HCEC 1CT (cell line): ENCODE results near the gene KCTD17.

ENCODE experiments used
- DNase-seq: peaks from one replicate; pipeline ENCODE4 v3.0.0-alpha.2; 2017

The KCTD17 gene

GRCh38 chr22:37080838-37081237, 29.3 kb downstream of the KCTD17 start:
- DNase-seq = no peak

- DNase-seq = no peak
These were observed 30.8 kb downstream of the KCTD17 start for GRCh38 chr22:37082251-37082873.

DNA sequence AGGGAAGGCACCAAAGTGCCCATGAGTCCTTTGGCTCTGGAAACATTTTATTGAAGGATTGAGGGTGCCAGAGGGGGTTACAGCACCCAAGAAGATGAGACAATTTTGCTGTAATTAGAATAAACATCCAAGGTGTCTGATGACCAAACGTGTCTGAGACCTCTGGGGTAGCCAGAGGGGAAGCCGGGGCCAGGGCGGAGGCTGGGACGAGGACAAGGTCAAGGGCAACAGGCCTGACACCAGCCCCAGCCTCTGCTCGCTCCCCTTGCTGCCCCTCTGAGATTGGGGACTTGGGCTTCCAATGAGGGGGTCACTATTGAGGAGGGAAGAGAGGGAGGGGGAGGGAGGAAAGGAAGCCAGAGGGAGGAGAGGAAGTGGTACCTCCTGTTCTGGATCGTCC, 32.4 kb downstream of the KCTD17 start:
- no peak for DNase-seq

DNA sequence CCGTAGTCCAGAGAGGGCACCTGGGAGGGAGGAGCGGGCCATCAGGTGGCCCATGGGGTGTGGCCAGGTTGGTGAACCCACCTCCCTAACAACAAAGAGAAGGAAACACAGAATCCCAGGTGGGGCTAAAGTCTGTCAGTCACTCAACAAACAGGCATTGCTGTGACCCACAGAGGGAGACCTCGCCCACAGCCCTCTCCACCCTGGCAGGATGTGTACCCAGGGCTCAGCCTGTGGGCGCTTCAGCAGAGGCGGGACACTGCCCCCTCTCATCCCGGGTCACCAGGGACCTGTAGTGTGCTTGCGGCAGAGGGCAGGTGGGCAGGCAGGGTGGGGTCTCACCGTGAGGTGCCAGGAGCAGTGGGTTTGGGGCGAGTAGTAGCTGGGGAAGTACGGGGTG, 32.8 kb downstream of the KCTD17 start:
- no peak for DNase-seq

DNA sequence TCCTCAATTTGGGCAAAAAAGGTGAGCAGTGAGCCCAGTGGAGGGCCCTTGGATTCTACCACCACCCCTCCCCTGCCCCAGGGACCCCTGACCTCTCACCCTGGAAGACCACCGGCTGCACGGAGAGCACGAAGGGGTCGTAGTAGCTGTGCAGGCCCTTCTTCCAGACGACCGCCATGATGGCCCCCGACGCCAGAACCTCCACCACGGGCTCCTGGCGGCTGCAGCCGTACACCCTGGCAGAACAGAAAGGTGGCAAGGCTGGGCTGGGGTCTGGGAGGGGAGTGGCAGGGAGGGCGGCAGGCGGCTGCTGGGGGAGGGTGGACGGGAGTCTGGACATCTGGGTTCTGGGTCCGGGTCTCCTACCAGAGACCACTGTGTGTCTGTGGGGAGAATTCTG, 34.6 kb downstream of the KCTD17 start:
- no peak for DNase-seq

GRCh38 chr22:37088108-37088605, 36.6 kb downstream of the KCTD17 start:
- no peak for DNase-seq

DNA sequence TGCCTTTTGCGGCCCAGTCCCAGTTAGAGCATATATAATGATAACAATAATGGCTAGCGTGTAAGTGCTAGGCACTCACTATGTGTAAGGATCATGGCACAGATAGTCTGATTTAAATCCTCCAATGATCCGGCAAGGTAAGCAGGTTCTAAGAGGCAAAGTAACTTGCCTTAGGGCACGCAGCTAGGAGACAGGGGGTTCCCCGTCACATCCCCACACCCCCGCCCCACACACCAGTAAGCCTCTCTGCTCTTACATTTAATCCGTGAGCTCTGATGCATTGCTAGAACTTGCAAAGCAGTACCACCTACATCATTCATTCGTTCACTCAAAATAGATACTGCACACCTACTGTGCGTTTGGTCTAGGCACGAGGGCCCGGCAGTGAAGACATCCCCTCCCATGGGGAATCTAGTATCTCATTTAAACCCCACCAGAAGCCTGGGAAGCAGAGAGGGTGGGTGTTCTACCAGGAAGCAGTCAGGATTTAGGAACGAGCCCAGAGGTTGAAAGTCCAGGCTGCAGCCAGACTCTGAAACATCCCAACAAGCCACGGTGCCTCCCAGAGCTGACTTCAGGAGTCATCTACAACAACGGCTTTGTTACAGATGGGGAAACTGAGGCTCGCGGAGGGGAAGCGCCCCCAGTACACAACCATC, 37.3 kb downstream of the KCTD17 start:
- no peak for DNase-seq

- no peak for DNase-seq
These were observed 37.9 kb downstream of the KCTD17 start for GRCh38 chr22:37089434-37089833.

DNA sequence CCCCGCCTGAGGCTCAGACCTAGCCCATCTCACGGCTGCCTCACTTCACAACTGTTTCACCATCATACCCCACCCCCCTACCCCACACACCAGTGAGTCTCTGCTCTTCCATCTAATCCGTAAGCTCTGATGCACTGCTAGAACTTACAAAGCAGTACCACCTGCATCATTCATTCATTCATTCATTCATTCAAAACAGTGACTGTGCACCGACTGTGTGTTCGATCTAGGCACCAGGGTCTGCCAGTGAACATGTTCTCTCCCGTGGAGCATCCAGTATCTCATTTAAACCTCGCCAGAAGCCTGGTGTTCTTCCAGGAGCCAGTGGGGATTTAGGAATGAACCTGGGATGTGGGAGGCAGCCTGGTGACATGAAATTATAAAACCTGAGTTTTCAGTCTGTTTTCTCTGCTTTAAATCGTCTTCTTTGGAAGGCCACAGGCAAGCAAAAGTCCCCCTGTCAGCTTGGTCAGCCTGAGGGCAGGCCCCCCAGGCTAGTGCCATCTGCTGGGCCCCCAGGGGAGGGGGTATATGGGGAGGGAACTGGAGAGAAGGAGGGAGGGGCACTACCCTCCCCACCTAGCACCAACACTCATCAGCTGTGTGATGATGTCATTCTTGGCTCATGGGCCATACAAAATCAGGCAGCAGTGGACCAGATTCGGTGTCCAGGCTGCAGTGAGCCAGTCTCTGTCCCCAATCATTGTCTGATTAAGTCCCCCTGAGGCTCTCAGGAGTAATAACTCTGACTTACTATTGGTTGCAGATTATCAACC, 39.6 kb downstream of the KCTD17 start:
- DNase-seq = no peak

GRCh38 chr22:37091994-37092393, 40.5 kb downstream of the KCTD17 start:
- no peak for DNase-seq

DNA sequence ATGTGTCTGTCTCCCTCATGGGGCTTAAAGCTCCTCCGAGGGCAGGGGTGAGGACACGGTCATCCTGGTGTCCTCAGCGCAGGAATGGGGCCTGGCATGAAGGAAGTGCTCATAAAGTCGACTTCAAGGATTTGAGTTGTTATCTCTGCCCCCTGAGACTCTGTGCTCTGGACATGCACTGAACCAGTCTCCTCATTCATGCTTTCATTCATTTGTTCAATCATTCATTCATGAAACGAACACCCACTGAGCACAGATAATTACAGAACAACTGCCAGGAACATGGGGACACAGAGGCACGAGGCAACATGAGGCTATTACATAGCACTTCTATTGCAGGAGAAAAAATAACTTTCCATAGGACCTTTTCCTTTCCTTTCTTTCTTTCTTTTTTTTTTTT, 41.5 kb downstream of the KCTD17 start:
- DNase-seq = no peak

- no peak for DNase-seq
These were observed 42.7 kb downstream of the KCTD17 start for GRCh38 chr22:37094239-37094638.

DNA sequence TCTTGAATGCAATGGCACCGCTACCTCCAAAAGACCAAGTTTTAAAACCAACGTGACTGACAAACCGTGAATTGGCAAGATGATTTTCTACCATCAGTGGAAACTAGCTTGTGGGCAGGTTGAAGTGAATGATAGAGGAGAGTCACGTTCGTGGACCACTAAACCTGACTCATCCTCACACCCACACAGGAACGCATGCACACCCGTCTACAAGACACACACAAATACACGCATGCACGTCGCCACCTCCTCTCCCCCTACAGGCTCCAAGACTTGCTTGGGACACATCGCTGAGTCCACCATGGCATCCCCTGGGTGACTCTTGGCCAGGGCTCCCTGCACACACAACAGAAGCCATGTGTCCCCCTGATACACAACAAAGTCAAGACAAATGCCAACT, 43.6 kb downstream of the KCTD17 start:
- no peak for DNase-seq

DNA sequence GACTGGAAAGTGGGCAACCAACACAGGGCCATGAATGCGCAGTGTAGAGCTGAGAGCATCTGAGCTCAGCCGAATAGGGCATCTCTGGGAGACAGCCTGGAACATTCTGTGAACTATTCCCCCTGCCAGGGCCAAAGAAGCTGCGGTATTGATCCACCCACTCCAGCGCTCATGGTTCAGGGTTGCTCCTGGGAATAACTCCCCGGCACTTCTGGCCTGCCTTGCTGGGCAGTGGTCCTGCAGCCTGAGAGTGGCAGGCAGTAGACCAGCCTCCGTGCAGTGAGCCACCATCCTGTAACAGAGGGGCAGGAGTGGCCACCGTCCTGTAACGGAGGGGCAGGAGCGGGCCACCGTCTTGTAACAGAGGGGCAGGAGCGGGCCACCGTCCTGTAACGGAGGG, 45.8 kb downstream of the KCTD17 start:
- DNase-seq = no peak

- no peak for DNase-seq
These were observed 47.5 kb downstream of the KCTD17 start for GRCh38 chr22:37098976-37099591.

- DNase-seq = no peak
These were observed 49.1 kb downstream of the KCTD17 start for GRCh38 chr22:37100589-37101127.

- DNase-seq = no peak
These were observed 49.9 kb downstream of the KCTD17 start for GRCh38 chr22:37101311-37102066.

- no peak for DNase-seq
These were observed 51.6 kb downstream of the KCTD17 start for GRCh38 chr22:37103151-37103550.

GRCh38 chr22:37103656-37104452, 52.3 kb downstream of the KCTD17 start:
- DNase-seq = no peak

DNA sequence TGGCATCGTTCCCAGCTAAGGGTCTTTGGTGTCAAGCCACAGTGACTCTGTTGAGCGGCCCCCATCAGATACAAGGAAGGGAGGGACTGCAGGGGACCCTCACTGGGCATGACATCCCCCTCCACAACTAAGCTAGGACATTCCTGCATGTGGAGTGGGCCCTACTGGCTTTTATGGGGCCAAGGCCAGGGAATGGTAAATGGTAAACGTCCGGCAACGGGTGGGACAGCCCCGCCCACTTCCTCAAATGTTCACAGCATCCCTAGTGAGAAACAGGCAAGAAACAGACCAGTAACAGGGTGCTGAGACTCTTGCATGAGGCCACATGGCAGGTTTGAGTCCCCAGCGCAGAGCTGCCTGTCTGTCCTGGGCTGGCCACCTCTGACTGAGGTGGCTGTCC, 53.6 kb downstream of the KCTD17 start:
- DNase-seq = no peak

DNA sequence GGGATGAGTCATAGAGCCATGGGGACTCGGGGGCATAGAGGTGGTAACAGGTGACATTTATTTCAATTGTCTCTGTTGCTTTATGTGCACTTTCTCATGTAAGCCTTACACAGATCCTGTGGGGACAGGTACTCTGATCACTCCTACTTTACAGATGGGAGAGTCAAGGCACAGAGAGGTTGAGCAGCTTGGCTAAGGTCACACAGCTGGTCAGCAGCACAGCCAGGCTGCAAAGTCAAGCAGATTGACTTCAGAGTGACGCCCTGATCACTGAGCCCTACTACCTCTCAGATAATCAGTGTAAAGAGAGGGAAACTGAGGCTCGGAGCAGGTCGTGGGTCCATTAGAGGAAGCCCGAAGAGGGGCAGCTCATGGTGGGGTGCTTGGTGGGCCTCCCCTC, 54.4 kb downstream of the KCTD17 start:
- DNase-seq = no peak
